CD4-positive, alpha-beta memory T cell (primary cell): Measurements from ENCODE around the gene PSMD2. TPM values are rescaled to one million over a fixed set of nuclear protein-coding genes. Genes with fewer than 3 reads are reported as not detected.
"Not testable (repeated sequence)": the region's sequence is repeated elsewhere in the genome, so short reads cannot be mapped to it uniquely, and the experiment has no call there.

Experiments
- CTCF ChIA-PET: fragments of 350-600 bp; sonication (Branson Sonifier 250); formaldehyde crosslinking; loops from one replicate; lab custom pipeline; 2021; ENCODE audit warnings: inconsistent platforms; ENCODE audit not compliant: partially characterized antibody; lab: Charles Lee
- POLR2A ChIA-PET: fragments of 350-600 bp; sonication (Branson Sonifier 250); formaldehyde crosslinking; loops from one replicate; lab custom pipeline; 2021; ENCODE audit not compliant: partially characterized antibody; lab: Charles Lee
- DNase-seq, 5 donors: peaks; one replicate each; pipeline versions ENCODE4 v3.0.0 to v3.0.0-alpha.2; 2020 to 2022; ENCODE audit warnings: mixed read lengths in 1 of 5
- H3K27ac ChIP-seq: one replicate; pipeline ENCODE4 v1.7.0; 2013; ENCODE audit warnings: low read depth, low read length
- H3K27me3 ChIP-seq: 2 replicates; pipeline ENCODE4 v1.7.0; 2013; ENCODE audit warnings: mild to moderate bottlenecking, low read length, moderate library complexity; ENCODE audit not compliant: insufficient read depth
- H3K36me3 ChIP-seq: 2 replicates; pipeline ENCODE4 v1.7.0; 2013; ENCODE audit warnings: mild to moderate bottlenecking, low read length, moderate library complexity; ENCODE audit not compliant: insufficient read depth
- H3K4me1 ChIP-seq: 2 replicates; pipeline ENCODE4 v1.7.0; 2013; ENCODE audit warnings: mild to moderate bottlenecking, low read length, moderate library complexity; ENCODE audit not compliant: insufficient read depth
- H3K4me3 ChIP-seq, 2 donors: one replicate each; pipeline ENCODE4 v1.7.0; 2013; ENCODE audit warnings: low read length in 2 of 2, mild to moderate bottlenecking in 1 of 2
- H3K9me3 ChIP-seq, 2 donors: one replicate each; pipeline ENCODE4 v1.7.0; 2013; ENCODE audit warnings: low read length in 2 of 2, control low read depth in 1 of 2; ENCODE audit not compliant: control insufficient read depth in 1 of 2
- H3K27ac Mint-ChIP-seq, 7 donors: one replicate each; pipeline ENCODE4 v1.8.0; 2020 to 2021; ENCODE audit warnings: mixed read lengths in 7 of 7, mild to moderate bottlenecking in 6 of 7, inconsistent platforms in 3 of 7, moderate library complexity in 3 of 7
- H3K27me3 Mint-ChIP-seq, 2 donors: one replicate each; pipeline ENCODE4 v1.8.0; 2020 to 2021; ENCODE audit warnings: mixed read lengths in 2 of 2
- H3K36me3 Mint-ChIP-seq, 2 donors: one replicate each; pipeline ENCODE4 v1.8.0; 2020 to 2021; ENCODE audit warnings: mixed read lengths in 2 of 2, inconsistent platforms in 1 of 2, mild to moderate bottlenecking in 1 of 2
- H3K4me1 Mint-ChIP-seq, 4 donors: one replicate each; pipeline ENCODE4 v1.8.0; 2020 to 2021; ENCODE audit warnings: mixed read lengths in 4 of 4, mild to moderate bottlenecking in 1 of 4
- H3K4me3 Mint-ChIP-seq, 8 donors: one replicate each; pipeline ENCODE4 v1.8.0; 2020 to 2021; ENCODE audit warnings: mixed read lengths in 8 of 8, mild to moderate bottlenecking in 7 of 8, moderate library complexity in 6 of 8, inconsistent platforms in 3 of 8
- H3K9me3 Mint-ChIP-seq, 8 donors: one replicate each; pipeline ENCODE4 v1.8.0; 2020 to 2021; ENCODE audit warnings: mixed read lengths in 8 of 8, mild to moderate bottlenecking in 5 of 8, inconsistent platforms in 3 of 8, moderate library complexity in 1 of 8
- intact Hi-C: fragments of 100-400 bp; cut with micrococcal nuclease; formaldehyde crosslinking; loops from one replicate; pipeline ENCODE4 v1.15.1; 2023
- polyA plus RNA-seq, 2 donors: library from polyadenylated mRNA; unstranded; fragments of 300-500 nt; fragmentation: Illumina TruSeq; gene quantifications; one replicate each; pipeline ENCODE4 v1.2.3, GENCODE V29; 2021
- total RNA-seq, 2 experiments: library from RNA; stranded (reverse); gene quantifications; one replicate each; pipeline ENCODE4 v1.2.3, GENCODE V29; 2021

Gene PSMD2
- total and polyA plus RNA-seq, 4 experiments from 2014 or later, result 148 to 298 (median 175) TPM

GRCh38 chr3:184336547-184337398, 37.7 kb downstream of the PSMD2 start:
- Histone ChIP-seq H3K27ac (peak overlapping the region; percentile 92), H3K4me3 (peak overlapping the region; percentile 53 to 69), H3K36me3 (peaks cover 22% of the 10 kb centered on the region), H3K4me1 (peaks cover 20% of the 10 kb centered on the region), H3K27me3 (no peaks in the 10 kb centered on the region), H3K9me3 (no peaks in the 10 kb centered on the region)
- DNase-seq, result peak in 1 of 5 donors; percentile 27
- Mint-ChIP-seq H3K4me1 (peaks cover 24 to 55% (median 30%) of the 10 kb centered on the region in 4 donors), H3K27ac (peak overlapping the region; percentile 90 to 99 (median 94)), H3K4me3 (peak overlapping the region; percentile 87 to 92 (median 90)), H3K36me3 (peaks cover 25 to 38% of the 10 kb centered on the region in 2 donors), H3K9me3 (no peaks in the 10 kb centered on the region), H3K27me3 (no peaks in the 10 kb centered on the region)
- ChIA-PET POLR2A (interaction anchor here (1.0 to 2.7 kb wide), 6 partner anchors 10 to 37 kb away, joined by 3 to 10 read pairs (median 3); partner anchors contain the start of genes CLCN2, POLR2H and PSMD2), CTCF (interaction anchor here (1.1 kb wide), 1 partner anchor 17 kb away, joined by 3 read pairs; no protein-coding TSS in a partner anchor)
- intact Hi-C loops, result no loop called here

DNA sequence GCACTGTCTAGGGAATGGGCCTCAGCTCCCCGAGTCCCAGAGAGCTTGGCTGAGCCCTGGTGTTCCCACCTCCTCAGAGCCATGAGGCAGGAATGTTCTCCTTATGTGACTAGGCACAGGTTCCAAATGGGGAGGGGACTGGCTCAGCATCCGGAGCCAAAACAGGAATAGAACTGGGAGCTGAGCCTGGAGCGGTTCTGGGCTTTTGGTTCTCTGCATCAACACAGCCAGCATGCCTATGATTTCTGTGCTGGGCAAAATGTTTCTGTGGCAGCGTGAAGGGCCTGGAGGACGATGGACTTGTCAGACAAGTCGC, 38.3 kb downstream of the PSMD2 start, which contains the start of gene FAM131A:
TSS of gene FAM131A (plus strand) at position 202 of the 316 bp plus-strand sequence. CDS start at position 233, 31 bp downstream.
- H3K9me3 ChIP-seq, result no peaks in the 10 kb centered on the region
- CTCF ChIA-PET, result interaction anchor here (1.1 kb wide), 1 partner anchor 17 kb away, joined by 3 read pairs; no protein-coding TSS in a partner anchor
- Mint-ChIP-seq H3K27ac (peak within 1 kb of the TSS; percentile 90 to 99 (median 94)), H3K27me3 (no peaks in the 10 kb centered on the region), H3K9me3 (no peaks in the 10 kb centered on the region), H3K4me3 (peak within 1 kb of the TSS; percentile 87 to 92 (median 90)), H3K36me3 (peaks cover 19 to 32% of the 10 kb centered on the region in 2 donors), H3K4me1 (peaks cover 24 to 55% (median 30%) of the 10 kb centered on the region in 4 donors)
- POLR2A ChIA-PET, result interaction anchor here (1.0 to 2.7 kb wide), 6 partner anchors 11 to 38 kb away, joined by 3 to 10 read pairs (median 3); partner anchors contain the start of genes CLCN2, POLR2H and PSMD2
- intact Hi-C loops, result no loop called here
- H3K4me1 ChIP-seq, result peaks cover 20% of the 10 kb centered on the region
- no peaks in the 10 kb centered on the region for H3K27me3 ChIP-seq
- peaks cover 16% of the 10 kb centered on the region for H3K36me3 ChIP-seq
- DNase-seq, result no peak
- peak within 1 kb of the TSS; percentile 53 to 69 for H3K4me3 ChIP-seq
- peak within 1 kb of the TSS; percentile 92 for H3K27ac ChIP-seq

DNA sequence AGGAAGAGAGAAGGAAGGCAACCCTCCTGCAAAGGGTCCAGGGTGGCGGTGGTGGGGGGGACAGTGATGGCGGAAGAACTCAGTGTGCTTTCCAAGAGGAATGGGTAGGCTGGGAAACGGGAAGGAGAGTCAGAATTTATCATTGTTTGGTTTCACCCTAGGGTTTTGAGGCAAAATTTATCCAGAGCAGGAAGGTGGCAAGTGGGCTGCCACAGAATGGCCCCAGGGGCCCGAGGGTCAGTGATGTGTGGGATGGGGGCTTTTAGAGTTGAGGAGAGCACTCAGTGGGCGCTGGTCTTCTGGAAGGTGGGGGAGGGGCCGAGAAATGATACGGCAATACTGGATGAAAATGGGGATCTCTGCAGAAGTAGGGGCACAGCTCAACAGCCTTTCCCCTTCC, 38.9 kb downstream of the PSMD2 start:
- Histone ChIP-seq H3K9me3 (no peaks in the 10 kb centered on the region), H3K4me3 (no peak overlapping the region), H3K4me1 (peaks cover 20% of the 10 kb centered on the region), H3K27ac (no peak overlapping the region), H3K36me3 (peaks cover 13% of the 10 kb centered on the region), H3K27me3 (no peaks in the 10 kb centered on the region)
- Mint-ChIP-seq H3K27ac (peak overlapping the region; percentile 4 to 99 (median 57)), H3K4me1 (peaks cover 22 to 55% (median 26%) of the 10 kb centered on the region in 4 donors), H3K9me3 (no peaks in the 10 kb centered on the region), H3K4me3 (peak overlapping the region; percentile 10 to 89 (median 42)), H3K36me3 (peaks cover 16 to 29% of the 10 kb centered on the region in 2 donors), H3K27me3 (no peaks in the 10 kb centered on the region)
- POLR2A ChIA-PET, result interaction anchor here (1.1 to 2.7 kb wide), 4 partner anchors 11 to 25 kb away, joined by 3 to 10 read pairs (median 3); partner anchors contain the start of genes CLCN2 and POLR2H
- intact Hi-C loops, result no loop called here
- CTCF ChIA-PET, result interaction anchor here (1.0 to 1.5 kb wide), 3 partner anchors 16 to 202 kb away, joined by 3 to 5 read pairs (median 3); no protein-coding TSS in a partner anchor
- DNase-seq, result no peak

DNA sequence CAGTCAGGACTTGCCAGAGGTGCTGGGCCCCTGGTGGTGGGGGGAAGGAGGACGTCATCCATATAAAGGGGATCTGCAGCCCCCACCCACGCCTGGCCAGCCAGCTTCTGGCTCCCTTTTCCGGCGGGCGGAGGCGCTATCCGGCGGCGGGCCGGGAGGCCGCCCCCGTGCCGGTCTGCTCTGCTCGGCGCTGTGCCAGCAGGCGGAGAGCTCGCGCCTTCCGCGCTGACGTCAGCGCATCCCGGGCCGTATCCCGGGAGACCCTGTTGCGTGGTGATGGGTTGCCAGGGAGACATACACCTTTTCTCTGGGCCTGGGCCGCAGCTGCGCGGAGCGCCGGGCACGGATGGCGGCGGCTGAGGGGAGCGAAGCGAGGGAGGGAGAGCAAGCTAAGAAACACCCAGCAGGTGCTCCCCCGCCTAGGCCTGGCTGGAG, 39.5 kb downstream of the PSMD2 start:
- no peaks in the 10 kb centered on the region for H3K9me3 Mint-ChIP-seq
- DNase-seq, result peak in 2 of 5 donors; percentile 11 to 52
- peaks cover 13 to 27% of the 10 kb centered on the region in 2 donors for H3K36me3 Mint-ChIP-seq
- H3K27ac Mint-ChIP-seq, result peak overlapping the region in 1 of 7 donors; percentile 22
- peak overlapping the region in 3 of 8 donors; percentile 22 to 47 (median 41) for H3K4me3 Mint-ChIP-seq
- ChIA-PET POLR2A (interaction anchor here (1.0 to 2.7 kb wide), 2 partner anchors 23 to 24 kb away, joined by 3 to 10 read pairs; partner anchors contain the start of genes CLCN2 and POLR2H), CTCF (interaction anchor here (1.0 to 1.5 kb wide), 3 partner anchors 36 to 202 kb away, joined by 3 to 5 read pairs (median 3); no protein-coding TSS in a partner anchor)
- H3K27me3 ChIP-seq, result no peaks in the 10 kb centered on the region
- H3K4me1 Mint-ChIP-seq, result peaks cover 22 to 53% (median 26%) of the 10 kb centered on the region in 4 donors
- peaks cover 20% of the 10 kb centered on the region for H3K4me1 ChIP-seq
- intact Hi-C loops, result no loop called here
- no peak overlapping the region for H3K27ac ChIP-seq
- no peaks in the 10 kb centered on the region for H3K27me3 Mint-ChIP-seq
- no peaks in the 10 kb centered on the region for H3K9me3 ChIP-seq
- H3K36me3 ChIP-seq, result peaks cover 7% of the 10 kb centered on the region
- no peak overlapping the region for H3K4me3 ChIP-seq

DNA sequence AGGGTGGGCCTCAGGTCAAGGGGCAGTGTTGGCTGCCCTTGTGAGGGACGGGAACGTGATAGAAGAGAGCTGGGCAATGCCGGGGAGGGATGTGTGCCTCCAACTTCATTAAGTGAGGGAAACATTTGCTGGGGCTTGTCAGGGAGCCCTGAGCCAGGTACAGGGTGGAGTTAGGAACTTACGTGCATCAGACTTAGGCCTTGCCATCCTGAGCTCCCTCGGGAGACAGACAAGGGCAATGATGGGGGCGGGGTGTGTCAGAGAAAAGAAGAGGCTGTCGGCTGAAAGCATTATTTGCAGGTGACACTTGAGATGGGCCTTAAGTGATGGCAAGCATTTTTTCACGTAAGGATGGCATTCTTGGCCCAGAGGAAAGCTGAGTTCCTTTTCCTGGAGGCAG, 40.0 kb downstream of the PSMD2 start:
- Mint-ChIP-seq H3K4me1 (peaks cover 22 to 48% (median 26%) of the 10 kb centered on the region in 4 donors), H3K36me3 (peaks cover 11 to 22% of the 10 kb centered on the region in 2 donors), H3K27ac (peak overlapping the region in 2 of 7 donors; percentile 9 to 43), H3K27me3 (no peaks in the 10 kb centered on the region), H3K4me3 (peak overlapping the region in 1 of 8 donors; percentile 51), H3K9me3 (no peaks in the 10 kb centered on the region)
- Histone ChIP-seq H3K36me3 (peaks cover 3% of the 10 kb centered on the region), H3K4me1 (peaks cover 20% of the 10 kb centered on the region), H3K4me3 (no peak overlapping the region), H3K27ac (no peak overlapping the region), H3K27me3 (no peaks in the 10 kb centered on the region), H3K9me3 (no peaks in the 10 kb centered on the region)
- ChIA-PET CTCF (interaction anchor here (1.0 to 1.5 kb wide), 3 partner anchors 37 to 201 kb away, joined by 3 to 5 read pairs (median 3); no protein-coding TSS in a partner anchor), POLR2A (interaction anchor here (1.0 kb wide), 1 partner anchor 24 kb away, joined by 3 read pairs; no protein-coding TSS in a partner anchor)
- intact Hi-C loops, result no loop called here
- no peak for DNase-seq

GRCh38 chr3:184339451-184340135, 40.6 kb downstream of the PSMD2 start:
- not testable (repeated sequence) for H3K27ac Mint-ChIP-seq

More at GRCh38 chr3:184339451-184340135, 40.6 kb downstream of the PSMD2 start:
- POLR2A ChIA-PET, result interaction anchor here (1.0 kb wide), 1 partner anchor 23 kb away, joined by 3 read pairs; no protein-coding TSS in a partner anchor
- H3K4me3 Mint-ChIP-seq, H3K27me3 Mint-ChIP-seq, H3K27ac ChIP-seq, H3K4me3 ChIP-seq, DNase-seq, H3K9me3 Mint-ChIP-seq, H3K9me3 ChIP-seq, H3K27me3 ChIP-seq, intact Hi-C loops, H3K36me3 ChIP-seq: not testable (repeated sequence)
- Mint-ChIP-seq H3K4me1 (peaks cover 16 to 43% (median 26%) of the 10 kb centered on the region in 4 donors), H3K36me3 (peaks cover 5 to 16% of the 10 kb centered on the region in 2 donors)
- CTCF ChIA-PET, result interaction anchor here (1.0 kb wide), 1 partner anchor 37 kb away, joined by 3 read pairs; no protein-coding TSS in a partner anchor
- H3K4me1 ChIP-seq, result peaks cover 20% of the 10 kb centered on the region
